ENCODE results near the gene TEX14. TPM values are rescaled to one million over a fixed set of nuclear protein-coding genes. Genes with fewer than 3 reads are reported as not detected.

Gene TEX14
- total and polyA plus RNA-seq, 10 of the 15 experiments (the other 5 are each of a cell fraction or from before 2014, with no cell fraction given) = 0.15 to 1.3 (median 0.66) TPM

DNA sequence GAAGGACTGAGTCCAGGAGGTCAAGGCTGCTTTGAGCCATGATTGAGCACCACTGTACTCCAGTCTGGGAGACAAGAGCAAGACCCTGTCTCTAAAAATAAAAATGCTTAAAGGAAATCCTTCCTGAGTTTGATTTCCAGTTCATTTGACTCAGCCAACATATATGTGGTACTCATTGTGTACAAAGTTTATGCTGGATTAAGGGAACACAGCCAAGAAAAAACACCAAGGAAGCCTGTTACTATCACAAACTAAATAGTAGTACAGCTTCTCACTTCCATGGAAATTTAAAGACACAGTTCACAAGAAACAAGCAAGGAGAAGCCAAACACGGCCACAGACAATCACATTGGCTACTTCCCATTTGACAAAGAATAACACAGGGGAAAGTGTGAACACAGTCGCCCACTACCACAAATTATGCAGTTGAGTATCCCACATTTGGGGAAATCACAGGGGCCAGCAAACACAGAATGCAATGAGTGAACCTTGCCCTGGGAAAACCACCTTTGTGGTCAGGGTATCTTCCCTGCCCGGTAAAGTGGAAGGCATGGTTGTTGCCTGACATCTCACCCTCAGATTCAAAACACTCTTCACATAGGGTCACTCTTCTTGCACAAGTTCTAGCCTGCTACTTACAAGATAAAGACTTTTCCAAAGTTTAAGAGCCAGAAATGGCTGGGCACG, 14.5 kb downstream of the TEX14 start (continued):
- TF ChIP-seq BHLHE40 (IDR thresholded peaks at IDR 0.05; ENCODE audit: borderline replicate concordance in 1 of 2, low read depth in 2 of 2, low read length in 1 of 2) (peak in 1 of 2 experiments; percentile 44; a peak in 1 of 4 replicates), IKZF1 (conservative IDR thresholded peaks at IDR 0.05) (peak; percentile 63), RUNX3 (IDR thresholded peaks at IDR 0.05; ENCODE audit: low read length) (peak; percentile 65), MYB (IDR thresholded peaks at IDR 0.05; ENCODE audit: borderline replicate concordance, low read depth, low read length) (no peak), SMARCA5 (IDR thresholded peaks at IDR 0.05) (0 out of 2 replicates have a peak, but pooled peaks have one; percentile 18), BACH1 (IDR thresholded peaks at IDR 0.05; ENCODE audit: borderline replicate concordance) (no peak), GATAD2B (conservative IDR thresholded peaks at IDR 0.05; ENCODE audit: low read depth) (peak; percentile 58; the same call in 1 of the 2 replicates), CBFB (IDR thresholded peaks at IDR 0.05; ENCODE audit: low read depth) (0 out of 2 replicates have a peak, but pooled peaks have one; percentile 16), SUZ12 (IDR thresholded peaks at IDR 0.05; ENCODE audit: unreplicated experiment) (no peak)
- TF ChIP-seq, protein P1, sequence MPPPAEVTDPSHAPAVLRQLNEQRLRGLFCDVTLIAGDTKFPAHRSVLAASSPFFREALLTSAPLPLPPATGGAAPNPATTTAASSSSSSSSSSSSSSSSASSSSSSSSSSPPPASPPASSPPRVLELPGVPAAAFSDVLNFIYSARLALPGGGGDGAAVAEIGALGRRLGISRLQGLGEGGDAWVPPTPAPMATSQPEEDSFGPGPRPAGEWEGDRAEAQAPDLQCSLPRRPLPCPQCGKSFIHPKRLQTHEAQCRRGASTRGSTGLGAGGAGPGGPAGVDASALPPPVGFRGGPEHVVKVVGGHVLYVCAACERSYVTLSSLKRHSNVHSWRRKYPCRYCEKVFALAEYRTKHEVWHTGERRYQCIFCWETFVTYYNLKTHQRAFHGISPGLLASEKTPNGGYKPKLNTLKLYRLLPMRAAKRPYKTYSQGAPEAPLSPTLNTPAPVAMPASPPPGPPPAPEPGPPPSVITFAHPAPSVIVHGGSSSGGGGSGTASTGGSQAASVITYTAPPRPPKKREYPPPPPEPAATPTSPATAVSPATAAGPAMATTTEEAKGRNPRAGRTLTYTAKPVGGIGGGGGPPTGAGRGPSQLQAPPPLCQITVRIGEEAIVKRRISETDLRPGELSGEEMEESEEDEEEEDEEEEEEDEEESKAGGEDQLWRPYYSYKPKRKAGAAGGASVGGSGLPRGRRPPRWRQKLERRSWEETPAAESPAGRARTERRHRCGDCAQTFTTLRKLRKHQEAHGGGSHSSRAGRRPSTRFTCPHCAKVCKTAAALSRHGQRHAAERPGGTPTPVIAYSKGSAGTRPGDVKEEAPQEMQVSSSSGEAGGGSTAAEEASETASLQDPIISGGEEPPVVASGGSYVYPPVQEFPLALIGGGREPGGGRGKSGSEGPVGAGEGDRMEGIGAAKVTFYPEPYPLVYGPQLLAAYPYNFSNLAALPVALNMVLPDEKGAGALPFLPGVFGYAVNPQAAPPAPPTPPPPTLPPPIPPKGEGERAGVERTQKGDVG (CRISPR knock-in tag; IDR thresholded peaks at IDR 0.05) = no peak
- TF ChIP-seq, protein P2, sequence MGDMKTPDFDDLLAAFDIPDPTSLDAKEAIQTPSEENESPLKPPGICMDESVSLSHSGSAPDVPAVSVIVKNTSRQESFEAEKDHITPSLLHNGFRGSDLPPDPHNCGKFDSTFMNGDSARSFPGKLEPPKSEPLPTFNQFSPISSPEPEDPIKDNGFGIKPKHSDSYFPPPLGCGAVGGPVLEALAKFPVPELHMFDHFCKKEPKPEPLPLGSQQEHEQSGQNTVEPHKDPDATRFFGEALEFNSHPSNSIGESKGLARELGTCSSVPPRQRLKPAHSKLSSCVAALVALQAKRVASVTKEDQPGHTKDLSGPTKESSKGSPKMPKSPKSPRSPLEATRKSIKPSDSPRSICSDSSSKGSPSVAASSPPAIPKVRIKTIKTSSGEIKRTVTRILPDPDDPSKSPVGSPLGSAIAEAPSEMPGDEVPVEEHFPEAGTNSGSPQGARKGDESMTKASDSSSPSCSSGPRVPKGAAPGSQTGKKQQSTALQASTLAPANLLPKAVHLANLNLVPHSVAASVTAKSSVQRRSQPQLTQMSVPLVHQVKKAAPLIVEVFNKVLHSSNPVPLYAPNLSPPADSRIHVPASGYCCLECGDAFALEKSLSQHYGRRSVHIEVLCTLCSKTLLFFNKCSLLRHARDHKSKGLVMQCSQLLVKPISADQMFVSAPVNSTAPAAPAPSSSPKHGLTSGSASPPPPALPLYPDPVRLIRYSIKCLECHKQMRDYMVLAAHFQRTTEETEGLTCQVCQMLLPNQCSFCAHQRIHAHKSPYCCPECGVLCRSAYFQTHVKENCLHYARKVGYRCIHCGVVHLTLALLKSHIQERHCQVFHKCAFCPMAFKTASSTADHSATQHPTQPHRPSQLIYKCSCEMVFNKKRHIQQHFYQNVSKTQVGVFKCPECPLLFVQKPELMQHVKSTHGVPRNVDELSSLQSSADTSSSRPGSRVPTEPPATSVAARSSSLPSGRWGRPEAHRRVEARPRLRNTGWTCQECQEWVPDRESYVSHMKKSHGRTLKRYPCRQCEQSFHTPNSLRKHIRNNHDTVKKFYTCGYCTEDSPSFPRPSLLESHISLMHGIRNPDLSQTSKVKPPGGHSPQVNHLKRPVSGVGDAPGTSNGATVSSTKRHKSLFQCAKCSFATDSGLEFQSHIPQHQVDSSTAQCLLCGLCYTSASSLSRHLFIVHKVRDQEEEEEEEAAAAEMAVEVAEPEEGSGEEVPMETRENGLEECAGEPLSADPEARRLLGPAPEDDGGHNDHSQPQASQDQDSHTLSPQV (IDR thresholded peaks at IDR 0.05) = no peak
- TF ChIP-seq, protein P3, sequence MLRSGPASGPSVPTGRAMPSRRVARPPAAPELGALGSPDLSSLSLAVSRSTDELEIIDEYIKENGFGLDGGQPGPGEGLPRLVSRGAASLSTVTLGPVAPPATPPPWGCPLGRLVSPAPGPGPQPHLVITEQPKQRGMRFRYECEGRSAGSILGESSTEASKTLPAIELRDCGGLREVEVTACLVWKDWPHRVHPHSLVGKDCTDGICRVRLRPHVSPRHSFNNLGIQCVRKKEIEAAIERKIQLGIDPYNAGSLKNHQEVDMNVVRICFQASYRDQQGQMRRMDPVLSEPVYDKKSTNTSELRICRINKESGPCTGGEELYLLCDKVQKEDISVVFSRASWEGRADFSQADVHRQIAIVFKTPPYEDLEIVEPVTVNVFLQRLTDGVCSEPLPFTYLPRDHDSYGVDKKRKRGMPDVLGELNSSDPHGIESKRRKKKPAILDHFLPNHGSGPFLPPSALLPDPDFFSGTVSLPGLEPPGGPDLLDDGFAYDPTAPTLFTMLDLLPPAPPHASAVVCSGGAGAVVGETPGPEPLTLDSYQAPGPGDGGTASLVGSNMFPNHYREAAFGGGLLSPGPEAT (IDR thresholded peaks at IDR 0.05; ENCODE audit: low read depth) = peak; percentile 71; the same call in 1 of the 2 replicates

Data from GM12878 (cell line).